ENCODE measurements around the gene FHIT.

Gene FHIT

DNA sequence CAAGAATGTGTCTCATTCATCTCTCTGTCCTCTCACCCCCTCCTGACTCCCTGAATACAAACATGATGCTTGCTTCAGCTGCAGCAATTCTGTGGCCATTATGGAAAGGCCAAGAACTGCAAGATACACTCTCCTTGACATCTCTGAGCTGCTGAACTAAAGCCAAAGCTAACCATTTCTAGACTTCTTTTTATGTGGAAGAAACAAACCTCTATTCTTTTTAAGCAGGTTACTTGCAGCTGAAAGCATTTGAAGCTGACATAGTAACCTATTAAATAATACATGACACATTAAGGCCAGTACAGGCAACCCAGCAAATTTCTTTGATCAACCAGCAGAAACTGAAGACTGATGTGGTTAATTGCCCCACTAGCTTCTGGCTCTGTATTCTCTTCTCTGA is 17.5 kb downstream of the FHIT start:
- TF ChIP-seq, protein P1, sequence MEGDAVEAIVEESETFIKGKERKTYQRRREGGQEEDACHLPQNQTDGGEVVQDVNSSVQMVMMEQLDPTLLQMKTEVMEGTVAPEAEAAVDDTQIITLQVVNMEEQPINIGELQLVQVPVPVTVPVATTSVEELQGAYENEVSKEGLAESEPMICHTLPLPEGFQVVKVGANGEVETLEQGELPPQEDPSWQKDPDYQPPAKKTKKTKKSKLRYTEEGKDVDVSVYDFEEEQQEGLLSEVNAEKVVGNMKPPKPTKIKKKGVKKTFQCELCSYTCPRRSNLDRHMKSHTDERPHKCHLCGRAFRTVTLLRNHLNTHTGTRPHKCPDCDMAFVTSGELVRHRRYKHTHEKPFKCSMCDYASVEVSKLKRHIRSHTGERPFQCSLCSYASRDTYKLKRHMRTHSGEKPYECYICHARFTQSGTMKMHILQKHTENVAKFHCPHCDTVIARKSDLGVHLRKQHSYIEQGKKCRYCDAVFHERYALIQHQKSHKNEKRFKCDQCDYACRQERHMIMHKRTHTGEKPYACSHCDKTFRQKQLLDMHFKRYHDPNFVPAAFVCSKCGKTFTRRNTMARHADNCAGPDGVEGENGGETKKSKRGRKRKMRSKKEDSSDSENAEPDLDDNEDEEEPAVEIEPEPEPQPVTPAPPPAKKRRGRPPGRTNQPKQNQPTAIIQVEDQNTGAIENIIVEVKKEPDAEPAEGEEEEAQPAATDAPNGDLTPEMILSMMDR (conservative IDR thresholded peaks at IDR 0.05; ENCODE audit: low read depth, low read length): no peak
- no peak for DNase-seq (ENCODE audit: low read depth)
- H3K4me3 ChIP-seq (ENCODE audit: low read length): no peak overlapping the region

DNA sequence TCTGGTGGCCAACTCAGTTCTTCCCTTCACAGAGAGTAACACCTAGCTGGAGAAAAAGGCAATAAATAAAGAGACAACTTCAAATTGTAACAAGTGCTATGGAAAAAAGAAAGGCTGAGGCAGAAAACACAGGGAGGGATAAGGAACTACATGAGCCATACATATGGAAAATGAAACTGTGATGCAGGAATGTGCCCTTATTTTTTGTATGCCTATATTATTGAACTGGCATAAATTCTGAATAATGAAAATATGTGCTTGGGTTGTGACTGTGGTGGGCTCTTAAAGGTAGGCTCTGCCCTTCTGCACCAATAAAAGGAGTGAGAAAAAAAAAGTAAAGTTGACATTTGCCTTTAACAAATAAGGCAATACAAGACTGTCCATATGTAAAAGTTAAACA is 19.6 kb downstream of the FHIT start:
- TF ChIP-seq, protein P1 (conservative IDR thresholded peaks at IDR 0.05; ENCODE audit: low read depth, low read length): no peak
- no peak overlapping the region for H3K4me3 ChIP-seq (ENCODE audit: low read length)
- DNase-seq (ENCODE audit: low read depth): no peak

DNA sequence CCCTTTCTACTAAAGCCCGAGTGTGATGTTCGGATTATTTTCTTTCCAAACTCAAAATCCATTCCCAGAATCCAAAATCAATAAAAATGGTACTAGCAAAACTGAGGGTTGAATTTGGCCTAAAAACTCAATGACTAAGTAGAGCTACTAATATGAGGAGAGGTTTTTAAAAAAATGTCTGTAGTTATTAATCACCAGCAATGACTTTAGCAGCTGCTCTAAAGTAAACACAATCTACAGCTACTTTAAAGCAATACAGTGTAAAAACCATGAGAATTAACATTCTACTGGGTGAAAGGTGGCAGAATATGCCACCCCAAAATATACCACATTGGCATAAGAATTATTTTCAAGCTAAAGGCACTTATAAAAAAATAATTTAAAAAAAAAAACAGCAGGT is 23.5 kb downstream of the FHIT start:
- H3K4me3 ChIP-seq (ENCODE audit: low read length): no peak overlapping the region
- no peak for DNase-seq (ENCODE audit: low read depth)
- TF ChIP-seq, protein P1 (conservative IDR thresholded peaks at IDR 0.05; ENCODE audit: low read depth, low read length): no peak

DNA sequence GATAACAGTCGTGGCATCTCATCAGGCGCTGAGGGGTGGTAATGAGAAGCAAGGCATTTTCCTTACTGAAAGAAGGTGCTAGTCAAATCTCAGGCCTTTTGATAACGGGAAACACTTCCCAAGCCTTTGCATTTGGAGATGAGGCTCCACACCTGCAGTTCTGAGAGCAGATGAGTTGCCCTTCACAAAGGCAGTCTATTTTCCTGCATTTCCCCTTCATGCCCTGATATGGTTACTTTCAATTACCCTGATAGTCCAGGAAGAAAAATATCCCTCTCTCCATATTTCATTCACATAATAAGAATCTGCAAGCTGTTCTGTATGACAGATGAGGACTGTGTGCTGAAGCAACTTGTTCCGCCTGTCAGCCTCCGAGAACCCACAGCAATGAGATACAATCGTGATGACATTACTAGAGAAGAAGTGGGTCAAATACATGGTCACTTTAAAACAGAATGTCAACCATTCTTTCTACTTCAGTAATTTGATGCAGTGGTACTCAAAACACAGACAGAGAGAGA is 25.0 kb downstream of the FHIT start:
- TF ChIP-seq, protein P1 (conservative IDR thresholded peaks at IDR 0.05; ENCODE audit: low read depth, low read length): no peak
- H3K4me3 ChIP-seq (ENCODE audit: low read length): no peak overlapping the region
- DNase-seq (ENCODE audit: low read depth): no peak

DNA sequence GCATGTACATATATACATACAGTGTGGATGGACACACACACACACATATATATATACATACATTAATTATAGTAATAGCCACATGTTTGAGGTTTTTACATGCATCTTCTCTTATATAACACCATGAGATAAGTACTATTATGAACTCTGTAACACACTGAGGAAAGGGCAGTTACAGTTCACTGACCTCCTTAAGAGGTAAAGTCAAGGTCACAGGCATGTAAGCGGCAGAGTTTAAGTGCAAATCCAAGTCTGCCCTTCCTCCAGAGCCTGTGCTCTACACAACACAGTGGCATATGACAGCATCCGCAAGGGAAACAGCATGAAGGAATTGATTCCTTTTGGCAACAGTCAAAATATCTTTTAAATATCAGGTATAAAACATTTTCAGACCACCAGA is 26.4 kb downstream of the FHIT start:
- no peak for DNase-seq (ENCODE audit: low read depth)
- H3K4me3 ChIP-seq (ENCODE audit: low read length): no peak overlapping the region
- TF ChIP-seq, protein P1 (conservative IDR thresholded peaks at IDR 0.05; ENCODE audit: low read depth, low read length): no peak

DNA sequence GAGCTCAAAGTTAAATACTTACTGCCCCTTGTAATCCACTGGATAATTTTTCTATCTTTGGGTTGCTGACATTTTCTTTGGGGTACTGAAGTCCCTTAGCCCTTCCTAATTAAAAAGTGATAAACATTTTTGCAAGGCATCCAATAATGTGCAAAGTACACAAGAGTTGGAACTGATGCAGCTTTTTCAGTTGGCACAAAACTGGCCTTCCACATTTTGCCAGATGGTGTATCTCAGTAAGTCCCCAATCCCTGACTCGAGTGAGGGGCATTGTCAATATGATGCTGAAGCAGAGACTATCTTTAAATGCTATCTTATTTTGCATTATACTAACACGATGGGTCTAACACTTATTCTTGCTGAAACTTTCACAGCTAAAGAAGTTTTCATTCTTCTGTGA is 27.8 kb downstream of the FHIT start:
- no peak overlapping the region for H3K4me3 ChIP-seq (ENCODE audit: low read length)
- DNase-seq (ENCODE audit: low read depth): no peak
- TF ChIP-seq, protein P1 (conservative IDR thresholded peaks at IDR 0.05; ENCODE audit: low read depth, low read length): no peak

DNA sequence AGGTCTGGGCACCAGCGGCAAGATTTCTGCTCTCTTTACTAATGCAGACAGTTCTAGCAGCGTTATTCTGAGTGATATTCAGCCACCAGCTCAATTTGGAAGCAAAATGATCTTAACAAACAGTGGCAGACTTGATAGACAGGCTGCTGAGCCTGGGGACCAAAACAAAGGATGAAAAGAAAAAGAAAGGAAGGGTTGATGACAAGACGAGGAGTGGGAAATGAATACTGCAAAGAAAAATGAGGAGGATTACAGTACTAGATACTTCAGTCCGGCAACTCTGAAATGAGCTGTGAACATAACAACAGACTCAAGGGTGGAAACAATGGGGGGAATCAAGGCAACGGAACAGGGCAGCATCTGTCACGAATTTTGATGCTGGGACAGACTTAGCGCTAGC is 28.8 kb downstream of the FHIT start:
- DNase-seq (ENCODE audit: low read depth): no peak
- H3K4me3 ChIP-seq (ENCODE audit: low read length): no peak overlapping the region
- TF ChIP-seq, protein P1 (conservative IDR thresholded peaks at IDR 0.05; ENCODE audit: low read depth, low read length): no peak
